Right ventricle myocardium inferior (tissue), 1 donor: Measurements from ENCODE around the gene SEMG2. TPM values are rescaled to one million over a fixed set of nuclear protein-coding genes. Genes with fewer than 3 reads are reported as not detected.

Experiments
- ATAC-seq: fragments of 200-7000 bp; cut with Tn5 transposase; one replicate; pipeline ENCODE4 v1.9.1; 2020; ENCODE audit warnings: mild to moderate bottlenecking, moderate library complexity
- DNase-seq: peaks from one replicate; pipeline ENCODE4 v3.0.0; 2021; ENCODE audit errors: missing footprints
- intact Hi-C: fragments of 100-400 bp; cut with DNase I; formaldehyde crosslinking; loops from one replicate; pipeline ENCODE4 v1.11.0; 2022
- total RNA-seq: library from RNA; stranded (reverse); fragmentation: NEBNext Ultra II Directional; extraction: Animal tissue kit (Norgen Biotek cat#: 25700); gene quantifications from one replicate; pipeline ENCODE4 v1.2.1, GENCODE V29; 2021
- donor health status: DM: no; HTN: yes; CAD: no; lungs with severe emphysema.

SEMG2 gene
- total RNA-seq, 1 donor from 2014 or later, result not detected

- intact Hi-C loops, result no loop called here
- no peak for DNase-seq
- no peak for ATAC-seq
These were observed 48.6 kb downstream of the SEMG2 start for GRCh38 chr20:45269754-45270270.

Other genes starting within 250 kb of the SEMG2 start
- not detected for gene KCNS1, start 120.2 kb upstream of the SEMG2 start, total RNA-seq
- gene WFDC5, start 106.2 kb upstream of the SEMG2 start, total RNA-seq, result not detected
- gene WFDC12, start 96.9 kb upstream of the SEMG2 start, total RNA-seq, result not detected
- gene PI3, start 46.5 kb upstream of the SEMG2 start, total RNA-seq, result not detected
- gene SEMG1, start 14.3 kb upstream of the SEMG2 start, total RNA-seq, result not detected
- gene SLPI, start 33.2 kb downstream of the SEMG2 start, total RNA-seq, result 5.7 TPM
- gene RBPJL, start 85.5 kb downstream of the SEMG2 start, total RNA-seq, result not detected
- gene MATN4, start 86.9 kb downstream of the SEMG2 start, total RNA-seq, result not detected
- gene SDC4, start 127.1 kb downstream of the SEMG2 start, total RNA-seq, result 82.1 TPM
- gene SYS1, start 141.8 kb downstream of the SEMG2 start, total RNA-seq, result 21.9 TPM
- 0.73 TPM for gene TP53TG5, start 157.0 kb downstream of the SEMG2 start, total RNA-seq
- gene DBNDD2, start 186.9 kb downstream of the SEMG2 start, total RNA-seq, result 364 TPM
- gene PIGT, start 194.8 kb downstream of the SEMG2 start, total RNA-seq, result 114 TPM
- gene WFDC2, start 248.4 kb downstream of the SEMG2 start, total RNA-seq, result 0.95 TPM